Tibial nerve (tissue), 4 donors: ENCODE results near the gene SCGB3A1.

Experiments used
- CTCF ChIP-seq, 5 experiments: fragments of 200-600 bp in 3 of 5; fragments of 450-650 bp in 2 of 5; sonication (generic) in 3 of 5; IDR thresholded peaks; one replicate each; pipeline ENCODE4 v1.5.1; 2016 to 2019; ENCODE audit warnings: antibody characterized with exemption in 5 of 5, mild to moderate bottlenecking in 3 of 5, moderate library complexity in 2 of 5
- EP300 ChIP-seq, 2 donors: sonication (generic); formaldehyde crosslinking; IDR thresholded peaks; one replicate each; pipeline ENCODE4 v1.6.1; 2017; ENCODE audit warnings: antibody characterized with exemption in 2 of 2, mild to moderate bottlenecking in 1 of 2
- POLR2A ChIP-seq, 2 donors: fragments of 450-650 bp; IDR thresholded peaks; one replicate each; pipeline ENCODE4 v1.6.1; 2017; ENCODE audit warnings: antibody characterized with exemption in 2 of 2, mild to moderate bottlenecking in 2 of 2, moderate library complexity in 2 of 2

DNA sequence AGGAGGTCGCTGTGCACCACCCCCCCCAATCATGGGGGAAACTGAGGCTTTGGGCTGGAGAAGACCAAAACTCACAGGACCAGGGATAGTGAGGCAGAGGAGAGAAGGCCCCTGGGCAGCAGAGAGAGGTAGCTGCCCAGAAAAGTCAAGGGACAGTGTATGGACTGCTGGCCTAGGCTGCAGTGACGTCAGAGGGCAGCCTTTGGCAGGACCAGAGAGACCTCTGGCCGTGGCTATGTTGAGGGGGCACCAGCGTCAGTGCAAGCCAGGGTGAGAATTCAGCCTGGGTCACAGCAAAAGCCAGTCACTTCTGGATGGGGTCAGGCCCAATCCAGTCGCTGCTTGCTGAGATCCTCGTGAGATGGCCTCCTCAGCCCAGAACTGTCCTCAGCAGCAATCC is 31.6 kb upstream of the SCGB3A1 start:
- TF ChIP-seq CTCF (IDR thresholded peaks at IDR 0.05) (no peak), EP300 (IDR thresholded peaks at IDR 0.05) (no peak), POLR2A (IDR thresholded peaks at IDR 0.05) (no peak)
